ENCODE results near the gene IL1RAPL1.

Gene IL1RAPL1

GRCh38 chrX:29721152-29721551 lies 1133.9 kb downstream of the IL1RAPL1 start:
- no peak for TF ChIP-seq ZC3H10 (CRISPR knock-in tag; IDR thresholded peaks at IDR 0.05)
- ATAC-seq: peak; percentile 53; the same call in 1 of the 3 replicates

DNA sequence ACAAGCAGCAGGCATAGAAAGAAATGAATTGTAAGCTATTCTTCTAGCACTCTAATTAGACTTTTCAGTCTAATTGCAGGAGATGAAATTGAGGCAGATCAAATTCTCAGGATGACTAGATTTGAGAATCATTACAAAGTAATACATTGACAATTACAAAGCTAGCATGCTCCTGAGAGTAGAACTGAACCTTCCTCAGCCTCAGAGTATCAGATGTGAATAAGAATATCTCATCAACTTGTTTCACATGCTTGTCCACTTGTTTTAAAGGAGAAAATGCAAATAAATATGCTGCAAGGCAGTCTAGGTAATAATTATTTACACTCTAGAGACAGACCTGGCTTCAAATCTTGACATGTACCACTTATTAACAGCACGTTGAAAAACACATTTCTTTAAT lies 1137.1 kb downstream of the IL1RAPL1 start:
- no peak for ATAC-seq
- TF ChIP-seq, protein P1, sequence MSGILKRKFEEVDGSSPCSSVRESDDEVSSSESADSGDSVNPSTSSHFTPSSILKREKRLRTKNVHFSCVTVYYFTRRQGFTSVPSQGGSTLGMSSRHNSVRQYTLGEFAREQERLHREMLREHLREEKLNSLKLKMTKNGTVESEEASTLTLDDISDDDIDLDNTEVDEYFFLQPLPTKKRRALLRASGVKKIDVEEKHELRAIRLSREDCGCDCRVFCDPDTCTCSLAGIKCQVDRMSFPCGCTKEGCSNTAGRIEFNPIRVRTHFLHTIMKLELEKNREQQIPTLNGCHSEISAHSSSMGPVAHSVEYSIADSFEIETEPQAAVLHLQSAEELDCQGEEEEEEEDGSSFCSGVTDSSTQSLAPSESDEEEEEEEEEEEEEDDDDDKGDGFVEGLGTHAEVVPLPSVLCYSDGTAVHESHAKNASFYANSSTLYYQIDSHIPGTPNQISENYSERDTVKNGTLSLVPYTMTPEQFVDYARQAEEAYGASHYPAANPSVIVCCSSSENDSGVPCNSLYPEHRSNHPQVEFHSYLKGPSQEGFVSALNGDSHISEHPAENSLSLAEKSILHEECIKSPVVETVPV (CRISPR knock-in tag; IDR thresholded peaks at IDR 0.05): no peak
- no peak for TF ChIP-seq RARB (CRISPR knock-in tag; IDR thresholded peaks at IDR 0.05)
- no peak for TF ChIP-seq ZNF8 (CRISPR knock-in tag; IDR thresholded peaks at IDR 0.05)
- no peak for TF ChIP-seq OSR1 (CRISPR knock-in tag; IDR thresholded peaks at IDR 0.05)
- no peak for TF ChIP-seq PATZ1 (CRISPR knock-in tag; IDR thresholded peaks at IDR 0.05; ENCODE audit: borderline replicate concordance)
- TF ChIP-seq ZC3H10 (CRISPR knock-in tag; IDR thresholded peaks at IDR 0.05): no peak
- TF ChIP-seq PPARA (CRISPR knock-in tag; IDR thresholded peaks at IDR 0.05; ENCODE audit: borderline replicate concordance): no peak
- TF ChIP-seq ZNF70 (CRISPR knock-in tag; IDR thresholded peaks at IDR 0.05): no peak
- TF ChIP-seq ZFP30 (CRISPR knock-in tag; IDR thresholded peaks at IDR 0.05): no peak
- TF ChIP-seq ZFP3 (CRISPR knock-in tag; IDR thresholded peaks at IDR 0.05): no peak
- no peak for TF ChIP-seq SNAI2 (CRISPR knock-in tag; IDR thresholded peaks at IDR 0.05)
- no peak for TF ChIP-seq ESRRG (CRISPR knock-in tag; IDR thresholded peaks at IDR 0.05)
- TF ChIP-seq, protein P2, sequence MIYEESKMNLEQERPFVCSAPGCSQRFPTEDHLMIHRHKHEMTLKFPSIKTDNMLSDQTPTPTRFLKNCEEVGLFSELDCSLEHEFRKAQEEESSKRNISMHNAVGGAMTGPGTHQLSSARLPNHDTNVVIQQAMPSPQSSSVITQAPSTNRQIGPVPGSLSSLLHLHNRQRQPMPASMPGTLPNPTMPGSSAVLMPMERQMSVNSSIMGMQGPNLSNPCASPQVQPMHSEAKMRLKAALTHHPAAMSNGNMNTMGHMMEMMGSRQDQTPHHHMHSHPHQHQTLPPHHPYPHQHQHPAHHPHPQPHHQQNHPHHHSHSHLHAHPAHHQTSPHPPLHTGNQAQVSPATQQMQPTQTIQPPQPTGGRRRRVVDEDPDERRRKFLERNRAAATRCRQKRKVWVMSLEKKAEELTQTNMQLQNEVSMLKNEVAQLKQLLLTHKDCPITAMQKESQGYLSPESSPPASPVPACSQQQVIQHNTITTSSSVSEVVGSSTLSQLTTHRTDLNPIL (CRISPR knock-in tag; IDR thresholded peaks at IDR 0.05; ENCODE audit: low read depth): no peak
- no peak for TF ChIP-seq ZNF565 (CRISPR knock-in tag; conservative IDR thresholded peaks at IDR 0.05; ENCODE audit: low read depth)
- TF ChIP-seq ISL1 (CRISPR knock-in tag; IDR thresholded peaks at IDR 0.05): no peak
- no peak for TF ChIP-seq GLIS3 (CRISPR knock-in tag; IDR thresholded peaks at IDR 0.05)
- TF ChIP-seq ARNTL (CRISPR knock-in tag; IDR thresholded peaks at IDR 0.05; ENCODE audit: borderline replicate concordance, low read depth): no peak
- no peak for TF ChIP-seq TSHZ2 (CRISPR knock-in tag; IDR thresholded peaks at IDR 0.05)
- no peak for TF ChIP-seq BACH2 (CRISPR knock-in tag; IDR thresholded peaks at IDR 0.05; ENCODE audit: borderline replicate concordance)
- TF ChIP-seq POU6F1 (CRISPR knock-in tag; IDR thresholded peaks at IDR 0.05; ENCODE audit: borderline replicate concordance, low read depth): no peak

DNA sequence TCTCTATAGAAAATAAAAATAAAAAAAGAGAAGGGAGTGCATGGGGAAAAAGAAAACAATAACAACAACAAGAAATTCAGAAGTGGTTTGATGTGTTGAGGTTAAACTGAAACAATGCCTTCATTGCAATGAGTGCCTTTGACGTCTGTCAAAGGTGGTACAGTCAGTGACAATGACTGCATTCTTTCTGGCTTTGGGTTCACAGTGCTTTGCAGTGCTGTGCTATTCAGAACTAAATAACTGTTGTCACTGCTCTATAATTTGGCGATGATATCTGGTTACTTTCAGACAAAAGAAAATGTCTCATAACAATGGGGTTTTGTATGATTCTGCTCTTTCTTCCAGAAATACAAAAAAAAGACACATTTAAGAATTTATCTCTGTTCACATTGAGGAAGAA lies 1139.6 kb downstream of the IL1RAPL1 start:
- ATAC-seq: no peak
- TF ChIP-seq ARNTL (CRISPR knock-in tag; IDR thresholded peaks at IDR 0.05; ENCODE audit: borderline replicate concordance, low read depth) (no peak), TSHZ2 (CRISPR knock-in tag; IDR thresholded peaks at IDR 0.05) (no peak), RARB (CRISPR knock-in tag; IDR thresholded peaks at IDR 0.05) (no peak), ZNF8 (CRISPR knock-in tag; IDR thresholded peaks at IDR 0.05) (no peak), SNAI2 (CRISPR knock-in tag; IDR thresholded peaks at IDR 0.05) (no peak), ZFP3 (CRISPR knock-in tag; IDR thresholded peaks at IDR 0.05) (no peak), OSR1 (CRISPR knock-in tag; IDR thresholded peaks at IDR 0.05) (no peak), GLIS3 (CRISPR knock-in tag; IDR thresholded peaks at IDR 0.05) (no peak), CSDC2 (CRISPR knock-in tag; IDR thresholded peaks at IDR 0.05) (no peak), PATZ1 (CRISPR knock-in tag; IDR thresholded peaks at IDR 0.05; ENCODE audit: borderline replicate concordance) (no peak), ZNF565 (CRISPR knock-in tag; conservative IDR thresholded peaks at IDR 0.05; ENCODE audit: low read depth) (no peak), TCF4 (CRISPR knock-in tag; IDR thresholded peaks at IDR 0.05; ENCODE audit: borderline replicate concordance) (no peak)
- TF ChIP-seq, protein P1 (CRISPR knock-in tag; IDR thresholded peaks at IDR 0.05): no peak

All from SK-N-SH treated with all-trans-retinoic acid at 6 μM for 48 hours (cell line).